ENCODE data around the gene KRTAP20-3.

Gene KRTAP20-3

GRCh38 chr21:30623362-30623761 lies 19.3 kb upstream of the KRTAP20-3 start:
- no peaks in the 10 kb centered on the region for H3K36me3 ChIP-seq (ENCODE audit: low read depth)
- no peaks in the 10 kb centered on the region for H3K9me3 ChIP-seq (ENCODE audit: severe bottlenecking)
- H3K27ac ChIP-seq (ENCODE audit: poor library complexity, severe bottlenecking): no peak overlapping the region
- no peak overlapping the region for H3K4me3 ChIP-seq (ENCODE audit: severe bottlenecking)
- DNase-seq (ENCODE audit: low spot score): no peak
- no peaks in the 10 kb centered on the region for H3K27me3 ChIP-seq (ENCODE audit: insufficient read depth, poor library complexity, severe bottlenecking)
- ATAC-seq (ENCODE audit: low read depth): no peak
- no peak for TF ChIP-seq CTCF (IDR thresholded peaks at IDR 0.05; ENCODE audit: poor library complexity, severe bottlenecking)
- peaks cover 23% of the 10 kb centered on the region for H3K4me1 ChIP-seq (ENCODE audit: insufficient read depth, poor library complexity, severe bottlenecking)

GRCh38 chr21:30625449-30626165 lies 17.1 kb upstream of the KRTAP20-3 start:
- ATAC-seq (ENCODE audit: low read depth): no peak
- Histone ChIP-seq H3K4me3 (ENCODE audit: severe bottlenecking) (no peak overlapping the region), H3K9me3 (ENCODE audit: severe bottlenecking) (no peaks in the 10 kb centered on the region), H3K27me3 (ENCODE audit: insufficient read depth, poor library complexity, severe bottlenecking) (no peaks in the 10 kb centered on the region), H3K4me1 (ENCODE audit: insufficient read depth, poor library complexity, severe bottlenecking) (peaks cover 13% of the 10 kb centered on the region), H3K36me3 (ENCODE audit: low read depth) (no peaks in the 10 kb centered on the region), H3K27ac (ENCODE audit: poor library complexity, severe bottlenecking) (no peak overlapping the region)
- TF ChIP-seq CTCF (IDR thresholded peaks at IDR 0.05; ENCODE audit: poor library complexity, severe bottlenecking): no peak
- DNase-seq (ENCODE audit: low spot score): no peak

- no peak for TF ChIP-seq CTCF (IDR thresholded peaks at IDR 0.05; ENCODE audit: poor library complexity, severe bottlenecking)
- ATAC-seq (ENCODE audit: low read depth) (no peak), DNase-seq (ENCODE audit: low spot score) (no peak)
- Histone ChIP-seq H3K27ac (ENCODE audit: poor library complexity, severe bottlenecking) (no peak overlapping the region), H3K9me3 (ENCODE audit: severe bottlenecking) (no peaks in the 10 kb centered on the region), H3K36me3 (ENCODE audit: low read depth) (no peaks in the 10 kb centered on the region), H3K27me3 (ENCODE audit: insufficient read depth, poor library complexity, severe bottlenecking) (no peaks in the 10 kb centered on the region), H3K4me1 (ENCODE audit: insufficient read depth, poor library complexity, severe bottlenecking) (no peaks in the 10 kb centered on the region), H3K4me3 (ENCODE audit: severe bottlenecking) (no peak overlapping the region)
Measured at GRCh38 chr21:30628109-30628508, 14.6 kb upstream of the KRTAP20-3 start.

- no peak for DNase-seq (ENCODE audit: low spot score)
- Histone ChIP-seq H3K27me3 (ENCODE audit: insufficient read depth, poor library complexity, severe bottlenecking) (no peaks in the 10 kb centered on the region), H3K4me3 (ENCODE audit: severe bottlenecking) (no peak overlapping the region), H3K9me3 (ENCODE audit: severe bottlenecking) (no peaks in the 10 kb centered on the region), H3K4me1 (ENCODE audit: insufficient read depth, poor library complexity, severe bottlenecking) (no peaks in the 10 kb centered on the region), H3K36me3 (ENCODE audit: low read depth) (no peaks in the 10 kb centered on the region), H3K27ac (ENCODE audit: poor library complexity, severe bottlenecking) (no peak overlapping the region)
- no peak for ATAC-seq (ENCODE audit: low read depth)
- no peak for TF ChIP-seq CTCF (IDR thresholded peaks at IDR 0.05; ENCODE audit: poor library complexity, severe bottlenecking)
Measured at GRCh38 chr21:30629200-30629599, 13.5 kb upstream of the KRTAP20-3 start.

GRCh38 chr21:30634906-30635305 lies 7.8 kb upstream of the KRTAP20-3 start, which contains the start of gene KRTAP20-2:
Gene KRTAP20-2 (plus strand): TSS chr21:30635206. CDS start chr21:30635264, 58 bp downstream.
- H3K36me3 ChIP-seq (ENCODE audit: low read depth): no peaks in the 10 kb centered on the region
- H3K4me3 ChIP-seq (ENCODE audit: severe bottlenecking): no peak within 1 kb of the TSS
- H3K27me3 ChIP-seq (ENCODE audit: insufficient read depth, poor library complexity, severe bottlenecking): no peaks in the 10 kb centered on the region
- no peak within 1 kb of the TSS for H3K27ac ChIP-seq (ENCODE audit: poor library complexity, severe bottlenecking)
- H3K4me1 ChIP-seq (ENCODE audit: insufficient read depth, poor library complexity, severe bottlenecking): no peaks in the 10 kb centered on the region
- TF ChIP-seq CTCF (IDR thresholded peaks at IDR 0.05; ENCODE audit: poor library complexity, severe bottlenecking): no peak
- no peaks in the 10 kb centered on the region for H3K9me3 ChIP-seq (ENCODE audit: severe bottlenecking)
- ATAC-seq (ENCODE audit: low read depth) (no peak), DNase-seq (ENCODE audit: low spot score) (no peak)

Measured in RWPE2 (cell line).